GM21723 (cell line): ENCODE results near the gene AASDH.

ENCODE experiments used
- ATAC-seq: cut with Tn5 transposase; IDR thresholded peaks from one replicate; pipeline ENCODE4 v1.9.1; 2021; ENCODE audit warnings: mild to moderate bottlenecking, moderate library complexity; ENCODE audit not compliant: unreplicated experiment

AASDH gene

GRCh38 chr4:56316011-56316650 lies 71.2 kb downstream of the AASDH start:
- ATAC-seq: no peak

DNA sequence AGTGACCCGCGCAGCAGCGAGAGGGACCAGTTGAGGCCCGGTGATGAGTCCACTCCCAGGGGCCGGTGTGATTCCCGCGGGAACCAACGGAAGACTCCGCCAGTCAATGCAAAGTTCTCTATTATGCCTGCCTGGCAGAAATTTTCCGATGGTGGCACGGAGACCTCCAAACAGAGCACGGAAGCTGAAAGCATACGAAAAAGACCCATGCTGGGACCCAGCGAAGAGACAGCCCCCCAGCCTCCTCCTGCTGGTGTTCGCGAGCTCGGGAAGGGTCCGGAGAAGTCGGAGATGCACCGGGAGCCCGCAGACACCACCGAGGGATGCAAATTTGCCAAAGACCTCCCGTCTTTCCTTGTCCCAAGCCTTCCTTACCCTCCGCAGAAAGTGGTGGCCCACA lies 71.7 kb downstream of the AASDH start:
- no peak for ATAC-seq

GRCh38 chr4:56315041-56315440 lies 72.2 kb downstream of the AASDH start:
- ATAC-seq: no peak

GRCh38 chr4:56314207-56314915 lies 72.9 kb downstream of the AASDH start:
- no peak for ATAC-seq

DNA sequence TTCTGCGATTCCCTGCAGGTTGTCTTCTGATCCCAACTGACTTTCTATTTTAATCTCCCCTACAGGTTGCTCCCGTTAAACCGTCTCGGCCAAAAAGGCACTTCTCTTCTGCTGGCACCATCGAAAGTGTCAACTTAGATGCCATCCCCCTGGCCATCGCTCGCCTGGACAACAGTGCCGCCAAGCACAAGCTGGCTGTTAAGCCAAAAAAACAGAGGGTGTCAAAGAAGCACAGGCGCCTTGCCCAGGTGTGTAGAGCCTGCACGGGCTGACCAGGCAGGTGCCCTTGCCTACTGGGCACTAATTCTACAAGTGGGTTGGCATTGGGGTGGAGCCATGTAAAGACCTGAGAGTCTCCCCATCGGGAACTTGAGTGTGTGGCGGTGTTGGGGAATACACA lies 74.2 kb downstream of the AASDH start:
- no peak for ATAC-seq

DNA sequence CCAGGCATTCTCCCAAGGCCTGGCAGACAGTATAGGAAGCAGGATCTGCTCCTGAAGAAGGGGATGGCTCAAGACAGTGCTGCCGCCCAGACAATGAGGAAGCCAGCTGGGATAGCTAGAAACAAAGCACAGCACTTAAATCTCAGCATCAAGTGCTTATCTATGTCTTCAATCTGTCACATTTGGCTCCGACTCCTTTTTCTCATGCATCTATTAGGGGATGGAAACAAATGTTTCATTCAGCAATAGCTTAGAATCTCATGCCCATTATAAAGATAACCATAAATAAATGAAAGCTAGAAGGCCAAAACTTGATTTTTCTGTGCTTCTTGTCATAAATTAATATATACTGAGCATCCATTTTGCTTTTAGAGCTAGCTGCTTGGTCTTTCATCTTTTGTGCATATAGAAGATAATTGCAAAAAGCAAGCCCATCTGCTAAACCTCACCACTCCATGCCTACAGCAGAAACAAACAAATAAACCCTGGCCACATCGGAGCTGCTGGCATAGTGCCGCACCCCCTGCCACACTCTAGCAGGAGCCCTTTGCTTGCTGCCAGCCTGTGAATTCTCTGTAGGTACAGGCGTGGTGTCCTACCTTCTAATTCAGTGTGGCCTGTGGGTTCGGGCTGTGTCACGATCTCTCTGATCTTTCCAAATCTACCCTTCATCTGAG lies 75.9 kb downstream of the AASDH start:
- ATAC-seq: no peak

- no peak for ATAC-seq
These were observed 76.7 kb downstream of the AASDH start for GRCh38 chr4:56310401-56311125.

- ATAC-seq: no peak
These were observed 78.9 kb downstream of the AASDH start for GRCh38 chr4:56308384-56308783.

DNA sequence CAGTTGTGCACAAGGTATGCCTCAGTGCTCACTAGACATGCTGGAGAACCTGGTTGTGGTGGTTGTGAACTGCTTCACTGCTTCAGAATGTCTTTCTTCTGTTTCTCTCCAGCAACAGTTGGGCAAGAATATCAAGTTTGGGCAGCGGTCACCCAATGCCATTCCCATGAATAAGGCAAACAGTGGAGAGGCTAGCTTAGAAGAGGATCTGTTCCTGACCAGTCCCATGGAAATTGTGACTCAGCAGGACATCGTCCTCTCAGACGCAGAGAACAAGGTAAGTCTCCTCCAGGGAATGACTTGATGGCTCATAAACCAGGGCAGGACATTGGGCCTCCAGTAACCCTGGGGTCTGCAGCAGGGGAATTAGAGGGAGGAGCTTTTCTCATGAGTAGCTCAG lies 79.9 kb downstream of the AASDH start:
- ATAC-seq: no peak

- ATAC-seq: no peak
These were observed 81.9 kb downstream of the AASDH start for GRCh38 chr4:56305390-56305789.

- no peak for ATAC-seq
These were observed 83.4 kb downstream of the AASDH start for GRCh38 chr4:56303921-56304320.

- ATAC-seq: no peak
These were observed 84.5 kb downstream of the AASDH start for GRCh38 chr4:56302760-56303159.

GRCh38 chr4:56301997-56302496 lies 85.2 kb downstream of the AASDH start:
- ATAC-seq: no peak

GRCh38 chr4:56301181-56301996 lies 85.9 kb downstream of the AASDH start:
- peak; percentile 96 for ATAC-seq

DNA sequence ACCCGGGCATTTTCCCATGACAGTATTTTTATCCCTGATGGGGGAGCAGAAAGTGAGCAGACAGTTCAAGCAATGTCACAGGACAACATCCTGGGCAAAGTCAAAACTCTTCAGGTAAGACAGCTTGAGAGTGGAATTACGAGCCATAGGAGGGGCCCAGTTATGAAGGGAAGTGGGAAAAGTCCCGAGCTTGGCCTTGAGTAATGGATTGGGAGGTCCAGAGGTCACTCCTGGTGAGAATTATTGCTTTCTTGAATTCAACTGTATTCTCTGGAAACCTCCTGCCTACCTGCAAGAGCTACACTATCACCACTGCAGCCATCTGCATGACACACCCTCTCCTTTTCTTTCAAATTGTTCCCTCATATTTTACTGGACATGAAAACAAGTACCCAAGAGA lies 89.1 kb downstream of the AASDH start:
- ATAC-seq: no peak

- no peak for ATAC-seq
These were observed 89.5 kb downstream of the AASDH start for GRCh38 chr4:56297776-56298175.

GRCh38 chr4:56296526-56296925 lies 90.8 kb downstream of the AASDH start:
- no peak for ATAC-seq

- no peak for ATAC-seq
These were observed 94.2 kb downstream of the AASDH start for GRCh38 chr4:56293121-56293520.

GRCh38 chr4:56289934-56290333 lies 97.4 kb downstream of the AASDH start:
- ATAC-seq: no peak

GRCh38 chr4:56288663-56289062 lies 98.6 kb downstream of the AASDH start:
- ATAC-seq: no peak
